Esophagus mucosa (tissue), 1 donor: ENCODE data around the gene SNX32. TPM values are rescaled to one million over a fixed set of nuclear protein-coding genes. Genes with fewer than 3 reads are reported as not detected.

Experiments
- total RNA-seq: library from RNA; stranded (reverse); gene quantifications from one replicate; pipeline ENCODE4 v1.2.4, GENCODE V29; 2023
- donor health status: DM: yes; HTN: yes; CAD: no.

Gene SNX32
- total RNA-seq, 1 donor from 2014 or later: 0.12 TPM

Other genes starting within 250 kb of the SNX32 start
- 20.2 TPM for gene KCNK7, start 238.2 kb upstream of the SNX32 start, total RNA-seq
- gene MAP3K11, start 219.7 kb upstream of the SNX32 start, total RNA-seq: 32.4 TPM
- 23.8 TPM for gene PCNX3, start 218.2 kb upstream of the SNX32 start, total RNA-seq
- gene SIPA1, start 195.9 kb upstream of the SNX32 start, total RNA-seq: 23.1 TPM
- 50.3 TPM for gene RELA, start 171.0 kb upstream of the SNX32 start, total RNA-seq
- 47.3 TPM for gene KAT5, start 121.7 kb upstream of the SNX32 start, total RNA-seq
- gene RNASEH2C, start 113.2 kb upstream of the SNX32 start, total RNA-seq: 28.7 TPM
- 18.2 TPM for gene AP5B1, start 53.0 kb upstream of the SNX32 start, total RNA-seq
- 49.0 TPM for gene OVOL1, start 46.9 kb upstream of the SNX32 start, total RNA-seq
- 645 TPM for gene CFL1, start 24.2 kb downstream of the SNX32 start, total RNA-seq
- 20.4 TPM for gene MUS81, start 26.5 kb downstream of the SNX32 start, total RNA-seq
- gene EFEMP2, start 38.8 kb downstream of the SNX32 start, total RNA-seq: 4.6 TPM
- not detected for gene CTSW, start 45.9 kb downstream of the SNX32 start, total RNA-seq
- 42.3 TPM for gene FIBP, start 54.5 kb downstream of the SNX32 start, total RNA-seq
- 15.3 TPM for gene CCDC85B, start 56.7 kb downstream of the SNX32 start, total RNA-seq
- 28.9 TPM for gene FOSL1, start 66.4 kb downstream of the SNX32 start, total RNA-seq
- 16.9 TPM for gene C11orf68, start 85.1 kb downstream of the SNX32 start, total RNA-seq
- 76.2 TPM for gene DRAP1, start 85.5 kb downstream of the SNX32 start, total RNA-seq
- not detected for gene TSGA10IP, start 111.5 kb downstream of the SNX32 start, total RNA-seq
- gene SART1, start 127.8 kb downstream of the SNX32 start, total RNA-seq: 29.7 TPM
- 23.0 TPM for gene EIF1AD, start 168.2 kb downstream of the SNX32 start, total RNA-seq
- 145 TPM for gene BANF1, start 168.5 kb downstream of the SNX32 start, total RNA-seq
- gene CST6, start 178.0 kb downstream of the SNX32 start, total RNA-seq: 9.2 TPM
- gene CATSPER1, start 192.5 kb downstream of the SNX32 start, total RNA-seq: not detected
- gene GAL3ST3, start 215.2 kb downstream of the SNX32 start, total RNA-seq: not detected
- 76.7 TPM for gene SF3B2, start 218.4 kb downstream of the SNX32 start, total RNA-seq
- gene PACS1, start 236.3 kb downstream of the SNX32 start, total RNA-seq: 41.7 TPM